Measurements from ENCODE around the gene ABCD1.
A peak's percentile ranks its signal among the peaks of the same experiment; 100 is the strongest.

Gene ABCD1

DNA sequence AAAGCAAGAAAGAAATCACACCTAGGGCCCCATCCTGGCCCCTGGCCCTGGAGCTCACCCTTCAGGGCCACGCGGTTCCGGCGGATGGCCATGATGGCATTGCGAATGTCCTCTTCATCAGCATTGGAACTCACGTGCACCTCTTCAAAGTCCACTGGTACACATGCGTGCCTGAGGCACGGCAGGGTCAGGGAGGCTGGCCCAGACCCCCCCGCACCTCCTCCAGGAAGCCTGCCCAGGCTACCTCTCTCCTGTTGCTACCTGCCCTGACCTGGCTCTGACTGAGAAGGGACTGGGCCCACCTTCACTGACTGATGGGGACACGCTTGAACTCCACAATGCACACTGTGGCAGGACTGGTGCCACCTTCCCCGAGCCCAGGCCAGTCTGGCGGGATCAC is 65.0 kb downstream of the ABCD1 start:
- WGBS (ENCODE audit: extremely low coverage, insufficient coverage, insufficient read length): no CpG with 5 or more reads among the region's 12 CpGs

GRCh38 chrX:153791104-153791852 is 66.6 kb downstream of the ABCD1 start:
- Histone ChIP-seq H3K4me1 (ENCODE audit: control insufficient read depth in 1 of 2, insufficient read depth in 2 of 2, low read length in 2 of 2) (peaks cover 0 to 5% of the 10 kb centered on the region in 2 experiments), H3K36me3 (ENCODE audit: control insufficient read depth in 1 of 2, insufficient read depth in 2 of 2, low read length in 2 of 2) (peaks cover 39 to 46% of the 10 kb centered on the region in 2 experiments), H2AK5ac (ENCODE audit: low read length) (no peak overlapping the region), H2BK5ac (ENCODE audit: low read depth, low read length, poor library complexity) (no peak overlapping the region), H3K9me3 (ENCODE audit: insufficient read depth, low read depth, low read length) (no peaks in the 10 kb centered on the region), H2BK120ac (ENCODE audit: insufficient read depth, low read length, poor library complexity) (no peak overlapping the region), H3K79me2 (ENCODE audit: control insufficient read depth, insufficient read depth, low read length, poor library complexity) (peaks cover 9% of the 10 kb centered on the region), H3K79me1 (ENCODE audit: low read length) (peaks cover 10% of the 10 kb centered on the region), H3K14ac (ENCODE audit: low read length) (no peak overlapping the region), H2BK12ac (ENCODE audit: low read length) (no peak overlapping the region), H3K4ac (ENCODE audit: low read depth, low read length) (peak overlapping the region; percentile 14), H3K23ac (ENCODE audit: low read length) (no peak overlapping the region), H3K4me2 (ENCODE audit: low read length) (no peak overlapping the region), H3K27me3 (ENCODE audit: insufficient read depth, low read length) (no peaks in the 10 kb centered on the region), H3K27ac (ENCODE audit: low read depth, low read length) (no peak overlapping the region), H3K9ac (ENCODE audit: low read length) (no peak overlapping the region), H4K8ac (ENCODE audit: low read depth, low read length) (no peak overlapping the region), H3K18ac (ENCODE audit: low read length) (no peak overlapping the region), H2AFZ (ENCODE audit: insufficient read depth, low read length, poor library complexity) (no peak overlapping the region), H4K12ac (ENCODE audit: low read depth, low read length) (no peak overlapping the region), H3K4me3 (ENCODE audit: low read depth, low read length) (no peak overlapping the region), H4K91ac (ENCODE audit: low read depth, low read length) (no peak overlapping the region)
- no peak for DNase-seq
- no CpG with 5 or more reads among the region's 17 CpGs for WGBS (ENCODE audit: extremely low coverage, insufficient coverage, insufficient read length)

More for the DNA sequence above, 65.0 kb downstream of the ABCD1 start:
- H3K18ac ChIP-seq (ENCODE audit: low read length): no peak overlapping the region
- H2BK5ac ChIP-seq (ENCODE audit: low read depth, low read length, poor library complexity): no peak overlapping the region
- no peak overlapping the region for H2BK120ac ChIP-seq (ENCODE audit: insufficient read depth, low read length, poor library complexity)
- no peak overlapping the region for H4K8ac ChIP-seq (ENCODE audit: low read depth, low read length)
- H4K12ac ChIP-seq (ENCODE audit: low read depth, low read length): no peak overlapping the region
- H3K4ac ChIP-seq (ENCODE audit: low read depth, low read length): no peak overlapping the region
- no peak overlapping the region for H2AFZ ChIP-seq (ENCODE audit: insufficient read depth, low read length, poor library complexity)
- no peak overlapping the region for H3K9ac ChIP-seq (ENCODE audit: low read length)
- no peaks in the 10 kb centered on the region for H3K9me3 ChIP-seq (ENCODE audit: insufficient read depth, low read depth, low read length)
- no peak overlapping the region for H3K27ac ChIP-seq (ENCODE audit: low read depth, low read length)
- H3K4me3 ChIP-seq (ENCODE audit: low read depth, low read length): no peak overlapping the region
- peaks cover 4% of the 10 kb centered on the region for H3K79me2 ChIP-seq (ENCODE audit: control insufficient read depth, insufficient read depth, low read length, poor library complexity)
- H3K79me1 ChIP-seq (ENCODE audit: low read length): peaks cover 7% of the 10 kb centered on the region
- peaks cover 0 to 3% of the 10 kb centered on the region in 2 experiments for H3K4me1 ChIP-seq (ENCODE audit: control insufficient read depth in 1 of 2, insufficient read depth in 2 of 2, low read length in 2 of 2)
- no peak overlapping the region for H3K4me2 ChIP-seq (ENCODE audit: low read length)
- no peak overlapping the region for H2AK5ac ChIP-seq (ENCODE audit: low read length)
- no peak overlapping the region for H3K14ac ChIP-seq (ENCODE audit: low read length)
- H3K27me3 ChIP-seq (ENCODE audit: insufficient read depth, low read length): no peaks in the 10 kb centered on the region
- no peak overlapping the region for H3K23ac ChIP-seq (ENCODE audit: low read length)
- no peak overlapping the region for H4K91ac ChIP-seq (ENCODE audit: low read depth, low read length)
- H2BK12ac ChIP-seq (ENCODE audit: low read length): no peak overlapping the region
- H3K36me3 ChIP-seq (ENCODE audit: control insufficient read depth in 1 of 2, insufficient read depth in 2 of 2, low read length in 2 of 2): peaks cover 45 to 56% of the 10 kb centered on the region in 2 experiments
- DNase-seq: no peak

DNA sequence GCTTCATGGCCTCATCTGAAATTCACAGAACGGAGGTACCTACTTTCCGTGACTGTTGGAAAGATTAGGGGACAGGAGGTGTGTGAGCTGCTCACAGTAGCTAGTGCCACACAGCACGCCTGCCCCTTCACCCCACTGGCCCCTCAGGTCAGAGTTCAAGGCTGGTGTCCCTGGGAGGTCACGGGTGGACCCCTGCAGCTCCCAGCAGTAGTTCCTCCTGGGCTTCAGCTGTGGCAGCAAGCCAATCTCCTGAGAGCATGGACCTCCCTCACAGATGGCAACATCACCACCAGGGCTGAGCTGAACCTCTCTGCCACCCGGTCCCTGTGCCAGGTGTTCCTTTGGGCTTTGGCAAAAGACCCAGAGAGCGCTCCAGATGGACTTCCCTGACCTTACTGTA is 67.7 kb downstream of the ABCD1 start:
- Histone ChIP-seq H3K79me1 (ENCODE audit: low read length) (peaks cover 10% of the 10 kb centered on the region), H4K91ac (ENCODE audit: low read depth, low read length) (no peak overlapping the region), H4K8ac (ENCODE audit: low read depth, low read length) (no peak overlapping the region), H3K18ac (ENCODE audit: low read length) (no peak overlapping the region), H2BK12ac (ENCODE audit: low read length) (no peak overlapping the region), H3K4me2 (ENCODE audit: low read length) (no peak overlapping the region), H2BK120ac (ENCODE audit: insufficient read depth, low read length, poor library complexity) (no peak overlapping the region), H3K27me3 (ENCODE audit: insufficient read depth, low read length) (no peaks in the 10 kb centered on the region), H2AFZ (ENCODE audit: insufficient read depth, low read length, poor library complexity) (no peak overlapping the region), H3K27ac (ENCODE audit: low read depth, low read length) (no peak overlapping the region), H3K4ac (ENCODE audit: low read depth, low read length) (no peak overlapping the region), H3K23ac (ENCODE audit: low read length) (no peak overlapping the region), H3K36me3 (ENCODE audit: control insufficient read depth in 1 of 2, insufficient read depth in 2 of 2, low read length in 2 of 2) (peaks cover 35 to 46% of the 10 kb centered on the region in 2 experiments), H4K12ac (ENCODE audit: low read depth, low read length) (no peak overlapping the region), H3K4me3 (ENCODE audit: low read depth, low read length) (no peak overlapping the region), H2BK5ac (ENCODE audit: low read depth, low read length, poor library complexity) (no peak overlapping the region), H3K14ac (ENCODE audit: low read length) (no peak overlapping the region), H3K4me1 (ENCODE audit: control insufficient read depth in 1 of 2, insufficient read depth in 2 of 2, low read length in 2 of 2) (peaks cover 0 to 5% of the 10 kb centered on the region in 2 experiments), H3K79me2 (ENCODE audit: control insufficient read depth, insufficient read depth, low read length, poor library complexity) (peaks cover 9% of the 10 kb centered on the region), H3K9me3 (ENCODE audit: insufficient read depth, low read depth, low read length) (no peaks in the 10 kb centered on the region), H3K9ac (ENCODE audit: low read length) (no peak overlapping the region), H2AK5ac (ENCODE audit: low read length) (no peak overlapping the region)
- WGBS (ENCODE audit: extremely low coverage, insufficient coverage, insufficient read length): no CpG with 5 or more reads among the region's 6 CpGs
- DNase-seq: no peak

DNA sequence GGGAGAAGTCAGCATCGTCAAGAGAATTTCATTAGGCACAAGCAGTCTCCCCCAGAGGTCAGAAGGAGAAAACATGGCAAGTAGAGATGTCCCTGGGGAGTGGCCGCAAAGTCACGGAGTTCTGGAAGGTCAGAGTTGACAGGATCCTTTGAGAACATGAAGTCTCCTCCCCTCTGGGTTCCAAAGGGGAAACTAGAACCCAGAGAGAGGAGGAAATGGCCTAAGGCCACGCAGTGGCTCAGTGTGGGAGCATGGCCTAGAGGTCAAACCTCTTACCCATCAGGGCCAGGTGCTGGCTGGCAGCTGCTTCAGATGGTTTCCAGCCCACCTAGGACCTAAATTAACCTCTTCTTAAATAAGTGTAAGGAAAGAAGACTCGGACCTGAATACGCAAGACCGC is 68.6 kb downstream of the ABCD1 start:
- Histone ChIP-seq H2BK12ac (ENCODE audit: low read length) (no peak overlapping the region), H3K4me3 (ENCODE audit: low read depth, low read length) (peak overlapping the region; percentile 90), H3K27me3 (ENCODE audit: insufficient read depth, low read length) (no peaks in the 10 kb centered on the region), H2AFZ (ENCODE audit: insufficient read depth, low read length, poor library complexity) (no peak overlapping the region), H3K23ac (ENCODE audit: low read length) (no peak overlapping the region), H2BK5ac (ENCODE audit: low read depth, low read length, poor library complexity) (no peak overlapping the region), H3K4me2 (ENCODE audit: low read length) (peak overlapping the region; percentile 92), H3K14ac (ENCODE audit: low read length) (no peak overlapping the region), H3K4ac (ENCODE audit: low read depth, low read length) (no peak overlapping the region), H3K36me3 (ENCODE audit: control insufficient read depth in 1 of 2, insufficient read depth in 2 of 2, low read length in 2 of 2) (peaks cover 36 to 45% of the 10 kb centered on the region in 2 experiments), H3K18ac (ENCODE audit: low read length) (no peak overlapping the region), H3K9me3 (ENCODE audit: insufficient read depth, low read depth, low read length) (no peaks in the 10 kb centered on the region), H3K9ac (ENCODE audit: low read length) (peak overlapping the region; percentile 92), H4K91ac (ENCODE audit: low read depth, low read length) (peak overlapping the region; percentile 56), H3K79me2 (ENCODE audit: control insufficient read depth, insufficient read depth, low read length, poor library complexity) (peaks cover 9% of the 10 kb centered on the region), H4K12ac (ENCODE audit: low read depth, low read length) (no peak overlapping the region), H4K8ac (ENCODE audit: low read depth, low read length) (peak overlapping the region; percentile 74), H2AK5ac (ENCODE audit: low read length) (no peak overlapping the region), H3K4me1 (ENCODE audit: control insufficient read depth in 1 of 2, insufficient read depth in 2 of 2, low read length in 2 of 2) (peaks cover 0 to 5% of the 10 kb centered on the region in 2 experiments), H3K27ac (ENCODE audit: low read depth, low read length) (peak overlapping the region; percentile 37), H2BK120ac (ENCODE audit: insufficient read depth, low read length, poor library complexity) (no peak overlapping the region), H3K79me1 (ENCODE audit: low read length) (peaks cover 10% of the 10 kb centered on the region)
- peak in 1 of 2 donors; percentile 3 for DNase-seq
- WGBS (ENCODE audit: extremely low coverage, insufficient coverage, insufficient read length): no CpG with 5 or more reads among the region's 7 CpGs

Measured in trophoblast cell (in vitro differentiated cells and primary cell).